ENCODE measurements around the gene MRPS23. TPM values are rescaled to one million over a fixed set of nuclear protein-coding genes. Genes with fewer than 3 reads are reported as not detected.

Gene MRPS23
- total and polyA plus RNA-seq, 2 of the 8 experiments (the other 6 are each of a cell fraction or from before 2014, with no cell fraction given), result 38.6 to 60.4 TPM

DNA sequence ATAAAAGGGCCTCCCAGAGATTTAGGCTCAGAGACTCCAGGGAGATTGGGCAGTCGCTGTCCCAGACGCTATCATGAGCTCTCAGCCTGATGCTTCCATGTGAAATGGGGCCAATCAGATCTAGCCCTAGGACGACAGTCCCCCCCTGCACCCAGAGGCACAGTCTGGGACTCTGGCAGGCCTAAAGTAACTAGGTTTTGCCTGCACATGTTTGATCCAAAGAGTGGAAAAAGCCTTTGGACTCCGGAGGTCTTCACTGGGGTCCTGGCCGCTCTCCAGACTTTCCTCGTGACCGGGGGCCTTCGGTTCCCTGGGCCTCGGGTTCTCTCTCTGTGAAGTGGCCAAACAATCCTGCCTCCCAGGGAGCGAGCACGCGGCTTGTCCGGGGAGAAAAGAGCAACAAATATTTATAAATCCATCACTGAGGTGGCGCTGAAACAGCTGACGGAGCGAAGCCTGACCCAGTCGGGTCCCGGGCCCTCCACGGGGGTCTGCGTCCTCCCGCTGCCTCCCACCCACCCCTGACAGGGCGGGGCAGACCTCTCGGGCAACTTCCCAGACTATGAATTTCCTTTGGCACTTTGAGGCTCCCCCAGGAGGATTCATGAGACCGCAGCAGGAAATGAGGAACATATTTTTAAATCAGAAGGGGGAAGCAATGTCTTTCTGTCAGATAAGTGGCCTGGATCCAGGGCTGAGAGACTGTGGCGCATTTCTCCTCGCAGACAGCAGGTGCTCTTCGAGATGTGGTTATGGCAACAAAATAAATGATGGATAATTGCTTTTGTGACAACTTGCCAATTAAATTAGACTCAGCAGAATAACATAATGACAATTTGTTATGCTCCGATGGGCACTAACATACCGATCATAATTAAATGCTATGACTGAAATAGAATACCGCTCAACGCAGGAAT lies 38.9 kb downstream of the MRPS23 start (continued):
- TF ChIP-seq TAF7 (optimal IDR thresholded peaks at IDR 0.05; ENCODE audit: borderline replicate concordance, low read depth, low read length) (no peak), TBP (IDR thresholded peaks at IDR 0.05; ENCODE audit: low read depth, low read length) (no peak), JUND (IDR thresholded peaks at IDR 0.05; ENCODE audit: low read length) (no peak), POLR2AphosphoS5 (IDR thresholded peaks at IDR 0.05; ENCODE audit: low read depth, low read length) (no peak), EZH2 (IDR thresholded peaks at IDR 0.05; ENCODE audit: low read depth, low read length, severe bottlenecking) (no peak)
